GM19452 (cell line): Measurements from ENCODE around the gene HDAC8.
"Not testable (repeated sequence)": the region's sequence is repeated elsewhere in the genome, so short reads cannot be mapped to it uniquely, and the experiment has no call there.

Source experiments
- ATAC-seq: cut with Tn5 transposase; IDR thresholded peaks from one replicate; pipeline ENCODE4 v1.9.1; 2021; ENCODE audit not compliant: unreplicated experiment

HDAC8 gene

GRCh38 chrX:72465889-72466288, 106.8 kb downstream of the HDAC8 start:
- no peak for ATAC-seq

- no peak for ATAC-seq
Observed at GRCh38 chrX:72461766-72462165, 110.9 kb downstream of the HDAC8 start.

- no peak for ATAC-seq
Observed at GRCh38 chrX:72461288-72461687, 111.4 kb downstream of the HDAC8 start.

- no peak for ATAC-seq
Observed at GRCh38 chrX:72460715-72461114, 111.9 kb downstream of the HDAC8 start.

GRCh38 chrX:72449034-72449433, 123.6 kb downstream of the HDAC8 start:
- ATAC-seq, result not testable (repeated sequence)

- ATAC-seq, result not testable (repeated sequence)
Observed at GRCh38 chrX:72440764-72441163, 131.9 kb downstream of the HDAC8 start.

GRCh38 chrX:72436010-72436409, 136.6 kb downstream of the HDAC8 start:
- ATAC-seq, result no peak

GRCh38 chrX:72430405-72430968, 142.2 kb downstream of the HDAC8 start:
- ATAC-seq, result no peak

GRCh38 chrX:72421797-72422196, 150.8 kb downstream of the HDAC8 start:
- no peak for ATAC-seq

GRCh38 chrX:72409993-72410392, 162.7 kb downstream of the HDAC8 start:
- no peak for ATAC-seq

- ATAC-seq, result no peak
Observed at GRCh38 chrX:72408885-72409284, 163.8 kb downstream of the HDAC8 start.

GRCh38 chrX:72405136-72405535, 167.5 kb downstream of the HDAC8 start:
- ATAC-seq, result not testable (repeated sequence)

- ATAC-seq, result no peak
Observed at GRCh38 chrX:72402614-72403013, 170.0 kb downstream of the HDAC8 start.

- ATAC-seq, result no peak
Observed at GRCh38 chrX:72399816-72400215, 172.8 kb downstream of the HDAC8 start.

- no peak for ATAC-seq
Observed at GRCh38 chrX:72396117-72396516, 176.5 kb downstream of the HDAC8 start.

GRCh38 chrX:72395237-72395636, 177.4 kb downstream of the HDAC8 start:
- no peak for ATAC-seq

- no peak for ATAC-seq
Observed at GRCh38 chrX:72394518-72395170, 178.0 kb downstream of the HDAC8 start.

- ATAC-seq, result no peak
Observed at GRCh38 chrX:72393836-72394517, 178.7 kb downstream of the HDAC8 start.

GRCh38 chrX:72392816-72393800, 179.5 kb downstream of the HDAC8 start:
- no peak for ATAC-seq

- ATAC-seq, result no peak
Observed at GRCh38 chrX:72392042-72392441, 180.6 kb downstream of the HDAC8 start.

GRCh38 chrX:72387247-72387646, 185.4 kb downstream of the HDAC8 start:
- ATAC-seq, result no peak
